IPS-NIHi7 (cell line): Measurements from ENCODE around the gene INPP5A.
"Not testable (repeated sequence)": the region's sequence is repeated elsewhere in the genome, so short reads cannot be mapped to it uniquely, and the experiment has no call there.

Experiments used
- DNase-seq: peaks from one replicate; pipeline ENCODE4 v3.0.0; 2012; ENCODE audit warnings: mixed read lengths; ENCODE audit errors: extremely low spot score

The INPP5A gene

GRCh38 chr10:132815168-132815857, 277.7 kb downstream of the INPP5A start:
- no peak for DNase-seq

DNA sequence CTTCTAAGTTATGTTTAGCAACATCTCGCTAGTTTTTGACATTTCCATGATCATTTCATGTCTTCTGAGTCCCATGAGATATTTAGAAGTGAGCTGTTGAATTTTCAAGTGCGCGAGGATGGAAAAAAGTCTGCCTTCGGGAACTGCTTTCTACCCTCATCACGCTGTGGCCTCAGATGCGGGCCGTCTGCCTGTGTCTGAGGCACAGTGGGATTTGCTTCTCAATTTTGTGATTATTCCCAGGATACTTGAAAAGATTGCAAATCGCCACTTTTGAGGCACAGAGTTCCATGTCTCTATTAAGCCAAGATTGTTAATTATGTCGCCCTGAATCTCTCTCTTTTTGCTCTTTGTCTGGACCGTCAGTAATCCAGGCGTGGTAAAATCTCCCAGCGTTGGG, 279.1 kb downstream of the INPP5A start:
- DNase-seq: no peak

- DNase-seq: no peak
Observed at GRCh38 chr10:132817701-132818211, 280.2 kb downstream of the INPP5A start.

DNA sequence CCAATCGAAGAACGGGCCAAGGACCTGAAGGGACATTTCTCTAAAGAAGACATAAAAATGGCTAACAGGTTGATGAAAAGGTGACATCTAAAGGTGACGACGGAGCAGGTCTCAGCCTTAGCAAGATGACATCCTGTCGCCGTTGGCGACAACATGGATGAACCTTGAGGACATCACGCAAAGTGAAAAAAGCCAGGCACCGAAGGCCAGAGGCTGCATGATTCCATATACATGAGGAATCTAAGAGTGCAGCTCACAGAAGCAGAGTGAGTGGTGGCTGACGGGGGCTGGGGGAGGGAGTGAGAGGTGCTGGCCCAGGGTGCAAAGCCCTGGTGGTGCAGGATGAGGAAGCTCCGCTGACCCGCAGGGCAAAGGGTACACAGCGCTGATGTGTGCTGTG, 282.5 kb downstream of the INPP5A start:
- no peak for DNase-seq

- DNase-seq: not testable (repeated sequence)
Observed at GRCh38 chr10:132825783-132826523, 288.4 kb downstream of the INPP5A start.

- no peak for DNase-seq
Observed at GRCh38 chr10:132826524-132827422, 289.2 kb downstream of the INPP5A start.

DNA sequence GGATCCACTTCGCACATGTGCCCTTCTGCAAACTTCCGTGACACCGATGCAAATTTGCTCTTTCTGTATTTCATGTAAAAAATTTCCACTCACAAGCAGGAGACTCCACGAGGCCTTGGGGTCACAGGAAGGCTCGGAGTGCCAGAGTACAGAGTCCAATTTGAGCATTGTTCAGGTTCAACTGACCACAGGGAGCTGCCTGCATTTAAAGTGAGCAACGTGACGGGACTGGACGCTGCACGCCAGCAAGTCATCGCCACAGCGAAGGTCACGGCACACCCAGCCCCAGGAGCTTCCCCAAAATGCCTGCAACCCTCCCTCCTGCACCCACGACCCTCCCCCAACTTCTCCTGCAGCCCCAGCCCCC, 289.8 kb downstream of the INPP5A start:
- no peak for DNase-seq

DNA sequence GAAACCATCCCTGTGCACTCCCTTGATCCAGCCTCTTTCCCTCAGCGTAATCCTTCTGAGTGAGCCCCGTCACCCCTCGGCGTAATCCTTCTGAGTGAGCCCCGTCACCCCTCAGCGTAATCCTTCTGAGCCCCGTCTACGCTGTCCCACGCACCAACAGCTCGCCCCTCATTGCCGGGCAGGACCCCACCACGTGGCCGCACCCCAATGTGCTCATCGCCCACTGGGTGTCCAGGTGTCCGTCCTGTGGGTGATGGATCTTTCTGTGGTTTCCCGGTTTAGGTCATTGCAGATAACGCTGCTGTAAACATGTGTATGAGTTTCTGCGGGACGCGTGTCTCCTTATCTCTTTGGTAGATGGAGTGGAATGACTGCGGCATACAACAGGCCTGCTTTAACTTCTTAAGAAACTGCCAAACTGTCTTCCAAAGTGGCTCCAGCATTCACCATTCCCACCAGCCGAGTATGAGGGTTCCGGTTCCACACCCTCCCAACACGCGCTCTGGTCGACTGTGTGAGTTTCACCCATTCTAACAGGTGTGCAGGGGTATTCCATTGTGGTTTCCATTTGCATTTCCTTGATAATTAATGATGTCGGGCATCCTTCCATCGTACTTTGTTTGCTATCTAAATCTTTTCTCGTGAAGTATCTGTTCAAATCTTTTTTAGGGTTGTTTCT, 290.4 kb downstream of the INPP5A start:
- DNase-seq: no peak

DNA sequence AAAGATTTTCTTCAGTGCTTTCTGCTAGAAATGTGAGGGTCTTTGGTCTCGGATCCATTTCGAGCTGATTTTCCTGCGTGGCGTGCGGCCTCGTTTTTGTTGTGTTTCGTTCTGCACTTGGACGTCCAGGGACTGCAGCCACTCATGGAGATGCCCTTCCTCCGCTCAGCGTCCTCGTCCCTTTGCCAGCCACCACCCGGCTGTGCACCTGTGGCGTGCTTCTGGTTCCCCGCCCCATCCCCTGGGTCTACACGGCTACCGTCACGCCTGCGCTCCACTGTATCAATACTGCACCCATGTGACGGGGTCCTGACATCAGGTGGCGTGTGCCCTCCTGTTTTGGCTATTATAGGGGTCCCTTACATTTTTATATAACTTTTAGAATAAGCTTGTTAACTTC, 291.1 kb downstream of the INPP5A start:
- no peak for DNase-seq

DNA sequence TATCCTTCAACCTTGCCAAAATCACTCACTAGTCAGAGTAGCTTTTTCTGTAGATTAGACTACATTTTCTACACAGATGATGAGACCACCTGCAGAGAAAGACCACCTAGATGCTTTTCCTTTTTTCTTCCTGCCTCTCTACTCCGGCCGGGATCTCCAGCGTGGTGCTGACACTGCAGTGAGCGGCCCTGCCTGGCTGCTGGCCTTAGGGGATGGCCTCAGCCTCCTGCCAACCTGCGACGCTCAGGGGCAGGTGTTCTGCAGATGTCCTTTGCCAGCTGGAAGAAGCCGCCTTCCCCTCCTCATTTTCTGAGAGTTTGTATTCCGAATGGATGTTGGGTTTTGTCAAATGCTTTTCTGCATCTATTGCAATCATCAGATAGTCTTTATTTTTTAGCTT, 291.8 kb downstream of the INPP5A start:
- DNase-seq: no peak

GRCh38 chr10:132832186-132832969, 294.8 kb downstream of the INPP5A start:
- no peak for DNase-seq
